Activated CD4-positive, alpha-beta T cell treated with anti-CD3 and anti-CD28 coated beads, Interleukin-2, amount 50 U/mL, for 48 hours (primary cell): Measurements from ENCODE around the gene KREMEN1.
"Not testable (repeated sequence)": the region's sequence is repeated elsewhere in the genome, so short reads cannot be mapped to it uniquely, and the experiment has no call there.

ENCODE experiments used
- DNase-seq, 2 experiments: peaks; one replicate each; pipeline ENCODE4 v3.0.0-alpha.2; 2020

KREMEN1 gene

DNA sequence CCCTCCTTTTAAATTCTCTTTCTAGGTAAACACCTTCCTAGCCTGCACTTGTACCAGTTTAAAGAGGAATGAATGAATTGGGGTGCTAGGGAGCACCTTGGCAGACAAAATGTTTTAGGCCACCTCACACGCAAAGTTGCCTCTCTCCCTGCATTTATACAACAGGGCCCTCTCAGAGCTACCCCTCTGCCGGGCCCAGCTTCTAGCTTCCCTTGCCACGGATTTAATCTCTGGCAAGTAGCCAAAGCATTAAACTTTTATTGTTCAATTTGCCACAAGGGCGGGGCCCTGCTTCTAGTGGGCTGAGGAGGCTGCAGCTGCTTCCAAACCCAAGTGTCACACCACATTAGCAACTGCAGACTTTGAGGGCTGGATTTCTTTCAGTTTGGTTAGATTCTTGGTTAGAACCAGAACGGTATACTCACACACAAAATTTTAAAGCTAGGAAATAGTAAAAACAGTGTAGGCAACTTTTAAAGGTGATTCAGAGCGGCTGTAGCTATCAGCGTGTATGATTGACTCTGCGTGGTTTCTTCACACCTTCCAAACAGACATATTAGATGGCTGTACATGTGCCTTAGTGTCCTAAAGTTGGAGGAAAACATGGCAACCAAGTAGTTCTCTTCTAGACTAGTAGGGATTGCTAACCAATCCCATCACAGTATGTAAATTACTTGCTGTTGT is 6.5 kb downstream of the KREMEN1 start:
- DNase-seq, result no peak

DNA sequence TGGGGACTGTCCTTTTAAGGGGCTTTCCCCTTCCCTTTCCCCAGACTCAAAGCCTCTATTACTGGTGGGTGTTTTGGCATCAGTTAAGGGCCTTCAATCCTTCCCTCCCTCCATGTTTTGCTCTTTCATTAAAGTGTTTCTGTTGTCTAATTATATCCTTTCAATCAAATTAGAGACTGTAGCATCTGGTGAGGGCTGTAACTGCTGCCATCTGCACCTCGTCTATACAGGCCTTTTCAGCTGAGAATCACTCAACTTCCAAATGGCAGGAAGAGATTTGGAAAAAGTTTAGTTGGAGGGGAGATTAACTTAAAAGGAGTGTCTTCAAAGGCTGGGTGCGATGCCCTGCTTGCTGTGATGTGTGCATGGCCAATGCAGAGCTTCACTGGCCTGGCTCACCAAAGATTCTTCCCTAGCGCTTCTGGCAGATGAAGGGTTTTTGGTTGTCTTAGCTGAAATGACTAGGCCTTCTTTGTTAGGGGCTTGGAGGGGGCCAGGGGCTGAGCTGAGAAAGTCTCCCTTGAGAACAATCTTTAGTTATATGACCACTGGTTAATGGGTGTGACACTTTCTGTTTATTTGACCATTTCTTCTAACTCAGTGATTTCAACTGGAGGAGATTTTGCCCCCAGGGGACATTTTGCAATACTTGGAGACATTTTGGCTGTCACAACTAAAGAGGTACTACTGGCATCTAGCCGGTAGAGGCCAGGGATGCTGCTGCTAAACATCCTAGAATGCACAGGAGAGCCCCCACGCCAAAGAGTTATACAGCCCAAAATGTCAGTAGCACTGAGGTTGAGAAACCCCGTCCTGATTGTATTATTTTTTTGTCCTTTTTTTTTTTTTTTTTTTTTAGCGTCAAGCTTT is 7.5 kb downstream of the KREMEN1 start:
- DNase-seq, result no peak

DNA sequence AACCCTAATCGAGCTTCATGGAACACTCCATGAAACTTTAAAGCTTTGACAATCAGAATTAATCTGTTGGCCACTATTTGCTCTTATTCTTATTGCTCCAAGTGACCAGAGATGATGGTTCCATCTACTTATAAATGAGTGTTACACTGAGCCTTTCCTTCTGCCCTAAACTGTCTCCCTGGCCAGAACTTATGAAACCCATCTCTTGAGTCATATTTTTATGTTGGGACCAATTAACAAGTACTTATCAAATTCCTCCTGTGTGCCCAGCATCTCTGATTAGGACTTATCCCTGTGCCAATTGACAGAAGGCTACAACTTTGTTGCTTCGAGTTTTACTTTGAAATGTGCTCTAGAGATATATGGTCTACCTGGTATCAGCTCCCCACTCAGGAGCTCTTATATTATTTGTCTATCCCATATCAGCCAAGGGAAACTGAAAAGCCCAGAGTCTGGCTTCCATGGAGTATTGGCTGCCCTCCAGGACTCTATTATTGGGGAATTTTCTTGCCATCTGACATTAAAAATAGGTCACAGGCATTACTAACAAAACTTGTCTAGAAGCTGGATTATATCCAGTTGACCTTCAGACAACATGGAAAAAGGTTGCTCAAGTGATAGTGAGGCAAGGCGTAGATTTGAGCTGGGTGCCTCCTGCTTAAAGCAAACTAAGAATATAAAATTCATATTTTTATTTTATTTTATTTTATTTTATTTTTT is 8.8 kb downstream of the KREMEN1 start:
- DNase-seq, result no peak

DNA sequence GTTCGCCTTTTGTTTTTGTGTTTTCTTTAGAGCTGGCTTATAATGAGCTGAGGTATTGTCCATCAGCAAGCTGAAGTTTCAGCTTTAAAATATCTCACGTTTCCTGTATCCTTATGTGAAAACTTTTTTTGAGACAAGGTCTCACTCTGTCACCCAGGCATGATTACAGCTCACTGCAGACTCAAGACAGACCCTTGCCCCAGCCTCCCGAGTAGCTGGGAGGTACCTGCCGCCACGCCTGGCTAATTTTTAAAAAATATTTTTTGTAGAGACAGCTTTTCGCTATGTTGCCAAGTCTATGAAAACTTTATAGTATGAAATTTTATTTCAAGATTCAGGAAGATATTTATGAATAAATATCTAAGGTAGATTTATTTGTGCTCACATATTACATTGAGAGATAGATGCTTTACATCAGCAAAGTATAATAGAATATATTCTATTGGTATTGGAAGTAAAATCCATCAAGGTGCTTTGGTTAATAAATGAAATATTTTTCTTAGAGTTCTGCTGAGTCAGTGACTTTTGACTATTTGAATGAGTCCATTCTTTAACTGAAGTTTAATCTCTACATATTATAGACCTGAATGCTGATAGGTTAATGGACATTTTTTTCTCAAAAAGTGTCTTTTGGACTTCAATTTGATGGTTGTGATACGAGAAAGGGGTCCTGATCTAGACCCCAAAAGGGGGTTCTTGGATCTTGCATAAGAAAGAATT is 10.2 kb downstream of the KREMEN1 start:
- no peak for DNase-seq

DNA sequence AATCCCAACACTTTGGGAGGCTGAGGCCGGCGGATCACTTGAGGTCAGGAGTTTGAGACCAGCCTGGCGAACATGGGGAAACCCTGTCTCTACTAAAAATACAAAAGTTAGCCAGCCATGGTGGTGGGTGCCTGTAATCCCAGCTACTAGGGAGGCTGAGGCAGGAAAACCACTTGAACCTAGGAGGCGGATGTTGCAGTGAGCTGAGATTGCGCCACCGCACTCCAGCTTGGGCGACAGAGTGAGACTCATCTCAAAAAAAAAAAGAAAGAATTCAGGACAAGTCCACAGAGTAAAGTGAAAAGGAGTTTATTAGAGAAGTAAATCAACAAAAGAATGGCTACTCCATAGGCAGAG is 10.7 kb downstream of the KREMEN1 start:
- not testable (repeated sequence) for DNase-seq

DNA sequence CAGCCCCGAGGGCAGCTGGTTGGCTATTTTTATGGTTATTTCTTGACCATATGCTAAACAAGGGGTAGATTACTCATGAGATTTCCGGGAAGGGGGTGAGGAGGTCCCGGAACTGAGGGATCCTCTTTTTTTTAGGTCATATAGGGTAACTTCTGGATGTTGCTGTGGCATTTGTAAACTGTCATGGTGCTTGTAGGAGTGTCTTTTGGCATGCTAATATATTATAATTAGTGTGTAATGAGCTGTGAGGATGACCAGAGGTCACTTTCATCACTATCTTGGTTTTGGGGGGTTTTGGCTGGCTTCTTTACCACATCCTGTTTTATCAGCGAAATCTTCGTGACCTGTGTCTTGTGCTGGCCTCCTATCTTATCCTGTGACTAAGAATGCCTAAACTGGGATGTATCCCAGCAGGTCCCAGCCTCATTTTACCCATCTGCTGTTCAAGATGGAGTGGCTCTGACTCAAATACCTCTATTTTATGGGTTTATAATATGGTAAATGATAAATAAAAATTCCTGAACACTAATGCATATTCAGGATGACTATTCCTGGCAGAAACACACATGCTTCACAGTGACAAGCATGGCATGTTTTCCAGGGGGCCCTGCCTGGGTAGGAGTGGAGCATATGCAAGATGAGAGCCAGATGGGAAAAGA is 11.2 kb downstream of the KREMEN1 start:
- DNase-seq, result no peak

DNA sequence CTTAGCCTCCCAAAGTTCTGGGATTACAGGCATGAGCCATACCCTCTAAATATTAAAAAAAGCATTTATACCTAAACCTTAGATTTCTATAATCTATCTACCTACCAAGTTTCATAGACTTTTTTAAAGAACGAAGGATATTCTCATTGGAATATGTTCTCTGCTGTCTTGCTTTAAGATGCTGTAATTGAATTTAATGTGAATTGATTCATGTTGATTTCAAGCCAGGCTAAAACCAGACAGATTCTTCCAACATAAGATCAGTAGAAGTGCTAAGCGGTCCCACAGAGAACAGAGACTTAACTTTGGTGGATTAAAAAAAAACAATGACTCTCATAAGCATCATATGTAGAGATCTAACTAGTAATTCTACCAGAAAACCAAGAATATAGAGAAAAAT is 14.2 kb downstream of the KREMEN1 start:
- DNase-seq, result no peak

DNA sequence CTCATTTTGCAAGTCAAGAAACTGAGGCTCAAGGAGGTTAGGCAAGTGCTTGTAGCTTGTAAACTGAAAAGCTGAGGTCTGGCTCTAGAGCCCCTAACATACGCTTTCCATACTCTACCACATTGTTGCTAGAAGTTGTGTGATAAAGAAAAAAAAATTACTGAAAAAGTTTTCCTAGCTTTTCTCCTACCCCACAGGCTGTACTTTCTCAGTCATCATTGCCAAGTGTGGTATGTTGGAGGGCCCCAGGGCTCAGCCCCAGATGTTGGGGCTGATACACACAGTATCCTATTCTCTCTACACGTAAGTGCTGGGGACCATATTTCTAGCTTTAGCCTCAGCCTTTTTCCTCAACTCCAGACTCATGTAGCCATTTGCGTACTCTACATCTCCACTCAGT is 16.0 kb downstream of the KREMEN1 start:
- DNase-seq, result no peak

DNA sequence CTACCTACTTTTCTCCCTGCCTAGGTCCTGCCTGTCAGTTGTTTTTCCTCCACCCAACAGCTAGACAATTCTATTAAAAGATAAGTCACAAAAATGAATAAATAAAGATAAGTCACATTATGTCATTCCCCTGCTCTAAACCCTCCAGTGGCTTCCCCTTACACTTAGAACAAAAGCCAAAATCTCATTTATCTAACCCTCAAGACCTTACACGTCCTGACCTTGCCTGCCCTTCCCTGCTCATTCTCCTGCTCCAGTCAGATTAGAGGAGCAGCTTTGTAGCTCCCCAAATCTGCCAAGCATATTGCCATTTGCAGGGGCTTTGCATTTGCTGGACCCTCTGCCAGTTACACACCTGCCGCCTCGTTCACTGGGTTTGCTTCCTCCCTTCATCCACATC is 16.7 kb downstream of the KREMEN1 start:
- no peak for DNase-seq

DNA sequence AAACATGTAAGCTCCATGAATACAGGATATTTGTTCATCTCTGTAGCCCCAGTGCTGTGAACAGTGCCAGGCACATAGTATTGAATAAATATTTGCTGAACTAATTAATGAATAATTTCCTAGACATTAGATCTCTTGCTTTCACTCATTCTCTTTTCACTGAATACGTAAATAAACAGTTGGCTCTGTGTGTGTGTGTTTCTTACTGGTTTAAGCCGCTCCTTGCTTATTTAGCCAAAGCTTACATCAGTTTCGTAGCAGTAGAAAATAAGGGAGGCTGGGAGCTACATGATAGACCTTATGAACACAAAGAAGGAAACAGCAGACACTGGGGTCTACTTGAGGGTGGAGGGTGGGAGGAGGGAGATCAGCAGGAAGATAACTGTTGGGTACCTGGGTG is 17.2 kb downstream of the KREMEN1 start:
- no peak for DNase-seq

DNA sequence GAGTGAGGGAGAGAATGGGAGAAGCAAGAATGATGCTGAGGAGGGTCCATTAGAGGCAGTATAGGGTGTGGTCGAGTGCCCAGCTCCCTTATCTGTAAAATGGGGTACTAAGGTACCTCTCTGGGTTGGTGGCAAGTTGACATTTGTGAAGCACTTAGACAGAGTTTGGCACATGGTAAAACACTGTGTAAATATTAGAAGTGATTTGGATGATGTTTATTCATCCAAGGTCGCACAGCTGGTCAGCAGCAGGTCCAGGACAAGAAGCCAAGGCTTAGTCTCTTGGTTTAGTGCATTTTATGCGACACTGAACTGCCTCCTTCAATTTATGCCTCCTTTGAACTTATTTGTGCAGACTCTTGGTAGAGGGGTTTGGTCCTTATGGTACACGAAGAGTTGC is 19.4 kb downstream of the KREMEN1 start:
- no peak for DNase-seq

DNA sequence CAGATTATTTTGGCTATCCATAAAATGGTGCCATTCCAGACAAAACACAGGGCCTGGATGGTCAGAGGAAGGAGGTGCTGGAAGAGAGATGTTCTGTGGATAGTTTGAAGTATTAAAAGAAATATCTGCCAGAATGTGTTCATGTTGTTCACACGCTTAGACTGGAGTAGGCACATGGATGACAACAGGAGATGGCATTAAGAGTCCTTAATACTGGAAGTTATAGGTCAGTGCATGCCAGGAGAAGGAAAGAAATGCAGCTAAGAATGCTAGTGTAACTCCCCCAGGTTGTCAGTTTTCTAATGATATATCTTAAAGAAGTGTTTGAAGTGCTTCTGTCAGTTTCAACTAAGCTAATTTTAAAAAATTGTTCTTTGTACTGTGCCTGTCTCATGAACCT is 20.2 kb downstream of the KREMEN1 start:
- DNase-seq, result no peak

DNA sequence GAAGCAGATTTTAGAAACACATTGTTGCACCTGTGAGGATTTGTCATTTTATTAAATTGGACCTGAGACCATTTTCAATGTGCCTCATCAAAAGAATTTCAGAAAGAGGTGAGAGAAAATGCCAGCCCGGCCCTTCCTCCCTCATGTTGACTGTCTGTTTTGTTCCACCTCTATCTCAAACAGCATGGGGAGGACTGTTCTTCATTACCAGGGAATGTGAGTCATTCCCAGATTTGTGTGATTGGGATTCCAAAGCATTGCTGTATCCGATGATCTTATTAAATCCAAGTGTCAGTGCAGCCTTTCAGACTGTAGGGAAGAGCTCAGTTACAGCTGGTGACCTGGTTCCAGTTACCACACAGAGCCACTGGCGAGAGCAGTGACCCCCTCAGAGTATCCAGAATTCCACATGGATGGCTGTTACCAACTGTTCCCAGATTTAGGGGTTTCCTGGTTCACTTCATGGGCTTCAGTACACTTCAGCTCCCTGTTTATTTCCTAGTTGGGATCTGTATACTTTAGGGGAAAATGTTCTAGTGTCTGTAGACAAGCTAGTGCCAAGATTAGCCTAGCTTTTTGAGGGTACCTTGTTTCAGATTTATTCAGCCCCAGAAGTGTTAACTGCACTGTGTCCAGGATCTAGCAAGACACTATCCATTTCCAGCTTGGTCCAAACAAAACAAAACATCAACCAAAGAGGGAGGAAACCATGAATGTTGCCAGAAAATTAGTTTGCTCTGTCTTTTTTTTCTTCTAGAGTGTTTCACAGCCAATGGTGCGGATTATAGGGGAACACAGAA is 20.9 kb downstream of the KREMEN1 start:
- DNase-seq, result no peak

DNA sequence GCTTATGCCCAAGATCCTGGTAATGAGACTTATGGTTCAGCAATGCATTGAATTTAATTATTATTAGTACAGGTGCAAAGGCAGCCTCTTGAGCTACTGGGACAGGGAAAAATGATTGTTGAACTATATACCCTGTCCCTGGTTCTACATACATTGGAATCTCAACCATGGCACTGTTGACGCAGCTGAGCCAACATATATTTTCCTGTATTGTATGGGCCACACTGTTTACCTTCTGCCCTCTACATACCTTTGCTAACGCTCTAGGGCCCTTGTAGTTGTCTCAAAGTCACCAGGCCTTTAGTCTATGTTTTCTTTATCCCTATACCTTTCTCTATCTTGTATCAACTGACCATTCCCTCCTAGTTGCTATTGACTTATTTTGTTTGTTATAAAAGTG is 22.6 kb downstream of the KREMEN1 start:
- DNase-seq, result no peak

DNA sequence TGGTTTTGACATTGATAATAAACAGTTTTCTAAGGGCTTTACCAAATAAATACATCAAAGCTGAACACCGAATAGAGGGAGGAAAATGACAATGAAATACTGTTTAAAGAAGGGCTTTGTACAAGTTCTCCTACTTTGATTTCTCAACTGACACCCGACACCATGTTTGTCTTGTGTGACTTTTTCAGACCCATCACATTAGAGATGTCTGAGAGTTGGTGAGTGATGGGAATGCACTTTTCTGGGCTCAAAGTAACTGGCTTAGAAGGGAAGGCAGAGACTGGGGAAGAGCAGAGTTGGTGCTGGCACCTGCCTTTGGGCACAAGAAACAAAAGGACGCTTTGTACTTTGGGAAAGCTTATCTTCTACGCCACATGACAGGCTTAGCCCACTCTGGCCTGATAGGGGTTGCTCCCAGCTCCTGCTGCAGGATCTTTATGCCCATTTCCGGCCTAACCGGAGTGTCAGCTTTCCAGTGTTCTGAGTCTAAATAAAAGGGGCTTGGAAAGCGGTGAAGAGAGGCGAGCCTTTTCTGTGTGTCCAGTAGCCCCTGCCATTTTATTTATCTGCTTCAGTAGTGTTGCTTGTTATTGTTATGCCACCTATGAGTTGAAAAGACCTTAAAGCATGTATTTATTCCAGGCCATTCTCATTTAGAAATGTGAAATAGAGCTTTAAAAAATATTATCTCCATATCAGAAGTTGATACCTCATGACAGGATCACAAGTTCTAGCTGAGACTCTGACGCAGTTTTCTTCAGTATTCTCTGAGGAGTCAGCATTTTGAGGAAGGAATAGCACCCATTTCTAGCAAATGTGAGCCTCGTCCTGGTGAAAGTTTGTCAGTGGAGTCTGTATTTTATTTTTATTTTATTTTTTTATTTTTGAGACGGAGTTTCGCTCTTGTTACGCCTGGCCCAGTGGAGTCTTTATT is 24.2 kb downstream of the KREMEN1 start:
- no peak for DNase-seq

DNA sequence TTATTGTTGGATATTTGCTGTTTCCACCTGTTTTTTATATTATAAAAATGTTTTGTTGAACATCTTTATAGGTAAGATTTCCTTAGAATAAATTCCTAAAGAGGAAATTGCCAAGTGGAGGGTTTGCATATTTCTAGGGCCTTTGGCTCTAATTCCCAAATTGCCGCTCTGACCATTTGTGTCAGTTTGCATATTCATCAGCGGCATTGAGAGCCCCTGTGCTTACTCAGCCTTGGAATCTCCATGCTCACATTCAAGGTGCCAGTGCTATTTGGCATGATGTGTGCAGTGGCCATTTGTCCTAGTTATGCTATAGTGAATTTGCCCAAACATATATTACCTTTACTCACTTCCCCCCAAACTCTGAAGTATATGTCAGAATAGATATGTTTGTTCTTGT is 25.5 kb downstream of the KREMEN1 start:
- no peak for DNase-seq

DNA sequence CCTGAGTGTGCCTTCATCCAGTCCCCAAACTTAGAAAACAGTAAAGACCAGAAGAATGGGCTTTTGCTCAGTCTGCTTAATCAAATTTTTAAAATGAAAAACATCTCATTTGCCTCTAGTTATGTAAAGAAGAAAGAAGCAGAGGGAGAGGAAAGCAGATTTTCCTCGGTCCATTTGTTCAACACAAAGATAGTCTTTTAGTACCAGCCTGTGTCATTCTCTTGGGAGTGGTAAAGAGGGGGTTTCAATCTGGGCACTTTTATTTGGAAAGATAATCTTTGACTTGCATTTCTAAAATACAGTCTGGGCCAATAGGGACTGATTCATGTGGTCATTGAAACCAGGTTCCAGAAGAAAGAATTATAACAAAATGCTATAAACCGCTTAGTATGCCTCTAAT is 29.5 kb downstream of the KREMEN1 start:
- DNase-seq, result no peak

DNA sequence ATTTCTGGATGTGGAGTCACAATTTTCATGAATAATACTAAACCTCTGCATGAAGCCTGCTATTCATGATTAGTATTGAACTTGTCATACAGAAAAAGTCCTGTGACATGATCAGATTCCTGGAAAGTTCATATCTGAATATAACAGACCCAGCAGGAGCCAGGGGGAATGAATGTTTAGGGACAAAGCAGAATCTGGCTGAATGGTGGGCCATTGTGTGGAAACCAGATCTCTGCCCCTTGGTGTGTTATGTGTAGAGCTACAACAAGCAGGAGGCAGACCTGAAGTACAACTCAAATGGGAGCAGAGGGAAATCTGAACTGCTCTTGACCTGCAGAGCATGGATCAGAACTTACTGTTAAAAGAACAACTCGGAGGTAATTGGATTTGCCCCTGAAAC is 30.3 kb downstream of the KREMEN1 start:
- no peak for DNase-seq

DNA sequence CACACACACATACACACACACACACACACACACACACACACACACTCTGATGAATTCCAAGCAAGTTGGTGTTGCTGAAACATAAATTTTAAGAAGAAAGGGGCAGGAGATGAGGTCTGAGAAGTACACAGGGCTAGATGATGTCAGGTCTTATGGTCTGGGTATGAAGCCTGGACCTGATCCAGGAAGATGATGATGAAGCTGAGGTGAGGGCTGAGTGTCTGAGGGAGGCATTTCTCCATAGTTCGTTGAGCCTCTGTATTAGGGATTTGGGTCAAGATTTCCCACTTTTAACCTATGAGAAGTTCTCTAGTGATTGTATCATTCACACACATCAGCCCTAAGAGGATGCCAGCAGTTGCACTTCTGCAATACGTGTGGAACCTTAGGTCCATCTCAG is 32.6 kb downstream of the KREMEN1 start:
- no peak for DNase-seq

DNA sequence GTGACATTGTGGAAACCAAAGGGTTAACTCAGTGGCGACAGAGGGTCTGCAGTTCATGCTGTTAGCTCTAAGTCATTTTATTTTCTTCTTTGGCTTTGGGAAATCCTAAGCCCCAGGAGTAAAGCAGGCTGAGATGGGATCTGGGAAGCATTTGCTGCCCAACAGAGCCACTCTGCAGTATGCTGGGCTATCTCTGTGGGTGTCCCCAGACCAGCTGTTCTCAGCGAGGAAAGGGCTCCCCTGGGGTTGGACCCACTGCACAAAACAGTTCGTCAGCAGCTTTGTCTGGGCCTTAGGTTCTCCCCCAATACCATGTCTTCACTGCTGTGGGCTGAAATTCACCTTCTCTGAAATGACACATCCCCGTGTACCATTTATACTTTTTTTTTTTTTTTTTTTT is 34.0 kb downstream of the KREMEN1 start:
- no peak for DNase-seq

DNA sequence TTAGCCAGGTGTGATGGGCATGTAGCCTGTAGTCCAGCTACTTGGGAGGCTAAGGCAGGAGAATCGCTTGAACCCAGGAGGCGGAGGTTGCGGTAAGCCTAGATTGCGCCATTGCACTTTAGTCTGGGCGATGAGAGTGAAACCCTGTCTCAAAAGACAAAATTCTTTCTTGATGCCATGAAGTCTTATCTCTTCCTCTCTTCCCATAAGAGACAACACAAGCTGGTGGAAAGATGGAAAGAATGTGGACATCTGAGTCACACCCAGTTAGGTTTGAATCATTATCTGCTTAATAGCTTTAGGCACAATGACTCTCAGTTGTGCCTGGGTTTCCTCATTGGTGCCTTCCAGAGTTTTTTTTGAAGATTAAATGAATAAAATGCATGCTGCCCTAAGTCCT is 35.3 kb downstream of the KREMEN1 start:
- no peak for DNase-seq
